ENCODE data around the gene GRM5. TPM values are rescaled to one million over a fixed set of nuclear protein-coding genes. Genes with fewer than 3 reads are reported as not detected.

GRM5 gene
- total and polyA plus RNA-seq, 2 experiments from 2014 or later: not detected

DNA sequence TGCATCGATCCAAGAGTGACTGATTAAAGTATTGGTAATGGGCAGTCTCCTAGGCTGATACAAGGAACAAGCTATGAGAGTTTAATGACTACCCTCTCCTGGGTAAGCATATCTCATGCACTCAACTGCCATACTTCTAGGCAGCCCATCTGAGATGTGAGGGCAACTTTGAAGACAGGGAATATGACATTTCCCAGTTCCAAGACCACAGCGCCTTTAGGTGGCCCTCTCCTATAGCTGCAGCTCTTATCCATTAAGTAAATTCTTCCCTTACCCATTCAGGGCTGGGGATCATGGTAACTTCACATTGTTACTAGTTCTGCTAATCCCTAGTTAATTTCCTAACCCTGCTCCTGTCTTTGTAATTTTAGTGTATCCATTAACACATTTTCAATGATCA is 570.9 kb downstream of the GRM5 start:
- DNase-seq: no peak
- Histone ChIP-seq H3K79me2 (ENCODE audit: insufficient read depth) (no peaks in the 10 kb centered on the region), H3K36me3 (ENCODE audit: low read depth) (no peaks in the 10 kb centered on the region), H4K20me1 (ENCODE audit: insufficient read depth) (no peaks in the 10 kb centered on the region), H3K9me3 (ENCODE audit: low read depth) (no peaks in the 10 kb centered on the region), H3K27ac (no peak overlapping the region), H3K4me2 (ENCODE audit: unreplicated experiment) (no peak overlapping the region), H3K9me2 (ENCODE audit: insufficient read depth) (no peaks in the 10 kb centered on the region), H3K4me3 (no peak overlapping the region), H2AFZ (no peak overlapping the region), H3K27me3 (replicated peaks; ENCODE audit: insufficient read depth) (no peaks in the 10 kb centered on the region), H3K4me1 (ENCODE audit: insufficient read depth) (no peaks in the 10 kb centered on the region), H3F3A (ENCODE audit: insufficient read depth) (no peaks in the 10 kb centered on the region), H3K9ac (no peak overlapping the region)
- in situ Hi-C loops (cut with MboI): no loop called here
- WGBS, 2 experiments (ENCODE audit: low coverage in 1 of 2, low lambda C conversion rate in 2 of 2, missing lambda C conversion rate in 2 of 2): 77 to 85% methylated on average over 2 of the region's 2 CpGs
- TF ChIP-seq EZH2 (IDR thresholded peaks at IDR 0.05; ENCODE audit: insufficient read depth, poor library complexity, severe bottlenecking) (no peak), EZH2phosphoT487 (IDR thresholded peaks at IDR 0.05; ENCODE audit: insufficient read depth, low read depth) (no peak)

GRCh38 chr11:88491674-88492073 is 574.1 kb downstream of the GRM5 start:
- H3K9me2 ChIP-seq (ENCODE audit: insufficient read depth): no peaks in the 10 kb centered on the region
- H3K27me3 ChIP-seq (replicated peaks; ENCODE audit: insufficient read depth): no peaks in the 10 kb centered on the region
- no peak overlapping the region for H2AFZ ChIP-seq
- H3K36me3 ChIP-seq (ENCODE audit: low read depth): no peaks in the 10 kb centered on the region
- no peaks in the 10 kb centered on the region for H3K9me3 ChIP-seq (ENCODE audit: low read depth)
- H3K4me2 ChIP-seq (ENCODE audit: unreplicated experiment): no peak overlapping the region
- no peak for TF ChIP-seq EZH2 (IDR thresholded peaks at IDR 0.05; ENCODE audit: insufficient read depth, poor library complexity, severe bottlenecking)
- no peak for TF ChIP-seq EZH2phosphoT487 (IDR thresholded peaks at IDR 0.05; ENCODE audit: insufficient read depth, low read depth)
- H4K20me1 ChIP-seq (ENCODE audit: insufficient read depth): no peaks in the 10 kb centered on the region
- DNase-seq: no peak
- H3K27ac ChIP-seq: no peak overlapping the region
- in situ Hi-C loops (cut with MboI): no loop called here
- H3F3A ChIP-seq (ENCODE audit: insufficient read depth): no peaks in the 10 kb centered on the region
- H3K9ac ChIP-seq: no peak overlapping the region
- no peaks in the 10 kb centered on the region for H3K79me2 ChIP-seq (ENCODE audit: insufficient read depth)
- H3K4me3 ChIP-seq: no peak overlapping the region
- H3K4me1 ChIP-seq (ENCODE audit: insufficient read depth): no peaks in the 10 kb centered on the region

DNA sequence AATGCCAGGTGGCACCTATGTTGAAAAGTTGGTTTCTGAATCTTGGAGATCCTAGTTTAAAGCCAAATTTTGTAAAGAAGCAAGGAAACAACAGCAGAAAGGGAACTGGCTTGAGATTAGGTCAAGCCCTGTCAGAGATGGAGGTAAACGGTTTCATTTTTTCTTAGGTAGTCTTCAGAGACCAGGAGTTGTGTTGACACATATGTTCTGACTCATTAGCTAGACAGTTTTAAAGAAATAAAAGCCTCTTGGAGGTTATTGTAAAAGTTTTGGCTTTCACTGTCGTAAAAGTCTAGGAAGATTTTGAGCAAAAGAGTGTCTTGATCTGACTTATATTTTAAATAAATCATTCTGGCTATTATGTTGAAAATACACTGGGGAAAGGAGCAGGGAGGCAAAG is 576.8 kb downstream of the GRM5 start:
- TF ChIP-seq EZH2phosphoT487 (IDR thresholded peaks at IDR 0.05; ENCODE audit: insufficient read depth, low read depth) (no peak), EZH2 (IDR thresholded peaks at IDR 0.05; ENCODE audit: insufficient read depth, poor library complexity, severe bottlenecking) (no peak)
- no peak for DNase-seq
- Histone ChIP-seq H2AFZ (no peak overlapping the region), H3K4me1 (ENCODE audit: insufficient read depth) (no peaks in the 10 kb centered on the region), H3K79me2 (ENCODE audit: insufficient read depth) (no peaks in the 10 kb centered on the region), H3K9me2 (ENCODE audit: insufficient read depth) (no peaks in the 10 kb centered on the region), H4K20me1 (ENCODE audit: insufficient read depth) (no peaks in the 10 kb centered on the region), H3K9ac (no peak overlapping the region), H3K27me3 (replicated peaks; ENCODE audit: insufficient read depth) (no peaks in the 10 kb centered on the region), H3K9me3 (ENCODE audit: low read depth) (no peaks in the 10 kb centered on the region), H3K4me3 (no peak overlapping the region), H3F3A (ENCODE audit: insufficient read depth) (no peaks in the 10 kb centered on the region), H3K27ac (no peak overlapping the region), H3K4me2 (ENCODE audit: unreplicated experiment) (no peak overlapping the region), H3K36me3 (ENCODE audit: low read depth) (no peaks in the 10 kb centered on the region)
- in situ Hi-C loops (cut with MboI): no loop called here
- WGBS, 2 experiments (ENCODE audit: low coverage in 1 of 2, low lambda C conversion rate in 2 of 2, missing lambda C conversion rate in 2 of 2): 90 to 92% methylated on average over 2 of the region's 2 CpGs

- H3K79me2 ChIP-seq (ENCODE audit: insufficient read depth): no peaks in the 10 kb centered on the region
- H3K4me2 ChIP-seq (ENCODE audit: unreplicated experiment): no peak overlapping the region
- no peak overlapping the region for H3K27ac ChIP-seq
- no peak overlapping the region for H3K9ac ChIP-seq
- H4K20me1 ChIP-seq (ENCODE audit: insufficient read depth): no peaks in the 10 kb centered on the region
- TF ChIP-seq EZH2 (IDR thresholded peaks at IDR 0.05; ENCODE audit: insufficient read depth, poor library complexity, severe bottlenecking) (no peak), EZH2phosphoT487 (IDR thresholded peaks at IDR 0.05; ENCODE audit: insufficient read depth, low read depth) (no peak)
- H3K4me1 ChIP-seq (ENCODE audit: insufficient read depth): peaks cover 12% of the 10 kb centered on the region
- no peak for DNase-seq
- H3K36me3 ChIP-seq (ENCODE audit: low read depth): no peaks in the 10 kb centered on the region
- H3K4me3 ChIP-seq: no peak overlapping the region
- in situ Hi-C loops (cut with MboI): no loop called here
- H3K27me3 ChIP-seq (replicated peaks; ENCODE audit: insufficient read depth): no peaks in the 10 kb centered on the region
- 89 to 95% methylated on average over 1 of the region's 1 CpG for WGBS, 2 experiments (ENCODE audit: low coverage in 1 of 2, low lambda C conversion rate in 2 of 2, missing lambda C conversion rate in 2 of 2)
- H3K9me3 ChIP-seq (ENCODE audit: low read depth): no peaks in the 10 kb centered on the region
- peaks cover 11% of the 10 kb centered on the region for H3F3A ChIP-seq (ENCODE audit: insufficient read depth)
- H2AFZ ChIP-seq: no peak overlapping the region
- no peaks in the 10 kb centered on the region for H3K9me2 ChIP-seq (ENCODE audit: insufficient read depth)
Measured at GRCh38 chr11:88487646-88488045, 578.1 kb downstream of the GRM5 start.

All from GM23248 (cell line).